ENCODE results near the gene OR6C70. TPM values are rescaled to one million over a fixed set of nuclear protein-coding genes. Genes with fewer than 3 reads are reported as not detected.
"Not testable (repeated sequence)": the region's sequence is repeated elsewhere in the genome, so short reads cannot be mapped to it uniquely, and the experiment has no call there.

OR6C70 gene
- total RNA-seq, 1 donor from 2014 or later: not detected

DNA sequence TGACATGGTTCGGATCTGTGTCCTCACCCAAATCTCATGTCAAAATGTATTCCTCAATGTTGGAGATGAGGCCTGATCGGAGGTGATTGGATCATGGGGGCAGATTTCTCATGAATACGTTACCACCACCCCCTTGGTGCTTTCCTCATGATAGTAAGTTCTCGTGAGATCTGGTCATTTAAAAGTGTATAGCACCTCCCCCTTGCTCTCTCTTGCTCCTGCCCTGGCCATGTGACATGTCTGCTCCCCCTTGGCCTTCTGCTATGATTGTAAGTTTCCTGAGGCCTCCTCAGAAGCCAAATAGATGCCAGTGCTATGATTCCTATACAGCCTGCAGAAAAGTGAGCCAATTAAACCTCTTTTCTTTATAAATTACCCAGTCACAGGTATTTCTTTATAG lies 29.3 kb upstream of the OR6C70 start:
- Mint-ChIP-seq H3K36me3 (no peaks in the 10 kb centered on the region), H3K4me1 (peaks cover 10% of the 10 kb centered on the region), H3K27ac (peak overlapping the region; percentile 11), H3K27me3 (ENCODE audit: low read depth) (peaks cover 4% of the 10 kb centered on the region), H3K9me3 (no peaks in the 10 kb centered on the region), H3K4me3 (no peak overlapping the region)
- no peak for DNase-seq (ENCODE audit: low spot score in 2 of 2, unreplicated experiment in 2 of 2)
- TF ChIP-seq CTCF (IDR thresholded peaks at IDR 0.05; ENCODE audit: unreplicated experiment): no peak

DNA sequence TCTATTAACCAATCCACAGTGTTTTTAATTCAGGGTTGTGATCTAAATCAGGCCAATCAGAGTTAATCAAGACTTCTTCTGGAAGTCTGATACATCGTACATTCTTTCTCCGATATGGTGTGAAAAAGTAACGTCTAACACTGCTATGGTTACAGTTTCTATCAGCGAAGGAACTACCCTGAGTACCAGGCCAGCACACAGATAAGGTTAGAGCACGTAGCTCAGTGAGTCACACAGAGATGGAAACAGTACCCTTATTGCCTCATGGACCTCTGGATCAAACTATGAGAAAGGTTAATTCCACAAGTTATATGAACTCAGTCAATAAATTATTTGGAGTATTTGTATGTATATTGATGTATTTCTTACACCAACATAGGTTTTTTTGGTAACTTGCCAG lies 25.6 kb upstream of the OR6C70 start:
- Mint-ChIP-seq H3K27ac (no peak overlapping the region), H3K4me3 (no peak overlapping the region), H3K27me3 (ENCODE audit: low read depth) (peaks cover 6% of the 10 kb centered on the region), H3K9me3 (no peaks in the 10 kb centered on the region), H3K36me3 (no peaks in the 10 kb centered on the region), H3K4me1 (peaks cover 13% of the 10 kb centered on the region)
- TF ChIP-seq CTCF (IDR thresholded peaks at IDR 0.05; ENCODE audit: unreplicated experiment): no peak
- DNase-seq (ENCODE audit: low spot score in 2 of 2, unreplicated experiment in 2 of 2): no peak

DNA sequence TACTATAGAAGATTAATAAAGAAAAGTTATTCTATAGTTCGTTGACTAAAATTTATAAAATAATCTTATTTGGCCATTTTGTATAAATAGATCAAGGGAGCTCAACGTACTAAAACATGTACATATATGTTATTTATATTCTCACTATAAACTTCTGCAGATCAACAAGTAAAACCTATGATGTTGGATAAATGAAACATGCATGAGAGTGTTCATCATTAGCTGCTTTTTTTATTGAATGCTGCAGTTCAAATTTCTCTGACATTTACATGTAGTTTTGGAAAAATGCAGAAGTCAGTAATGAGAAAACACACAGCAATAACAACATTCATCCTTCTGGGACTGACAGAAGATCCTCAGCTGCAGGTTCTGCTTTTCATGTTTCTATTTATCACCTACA lies 22.1 kb upstream of the OR6C70 start, which contains the start of gene OR6C68:
Gene OR6C68 (plus strand): TSS at position 301 of the 400 bp plus-strand sequence. CDS start 0 bp downstream, at position 301.
- H3K9me3 Mint-ChIP-seq: no peaks in the 10 kb centered on the region
- TF ChIP-seq CTCF (IDR thresholded peaks at IDR 0.05; ENCODE audit: unreplicated experiment): no peak

GRCh38 chr12:55484284-55484683 lies 14.3 kb upstream of the OR6C70 start:
- H3K27ac Mint-ChIP-seq; H3K4me1 Mint-ChIP-seq; H3K9me3 Mint-ChIP-seq; H3K36me3 Mint-ChIP-seq; H3K27me3 Mint-ChIP-seq (ENCODE audit: low read depth); DNase-seq (ENCODE audit: low spot score in 2 of 2, unreplicated experiment in 2 of 2): not testable (repeated sequence)
- H3K4me3 Mint-ChIP-seq: peak overlapping the region; percentile 63

More for the DNA sequence above, 22.1 kb upstream of the OR6C70 start, which contains the start of gene OR6C68:
- Mint-ChIP-seq H3K27me3 (ENCODE audit: low read depth) (peaks cover 6% of the 10 kb centered on the region), H3K36me3 (no peaks in the 10 kb centered on the region), H3K27ac (no peak within 1 kb of the TSS), H3K4me1 (peaks cover 3% of the 10 kb centered on the region), H3K4me3 (no peak within 1 kb of the TSS)
- DNase-seq (ENCODE audit: low spot score in 2 of 2, unreplicated experiment in 2 of 2): no peak

DNA sequence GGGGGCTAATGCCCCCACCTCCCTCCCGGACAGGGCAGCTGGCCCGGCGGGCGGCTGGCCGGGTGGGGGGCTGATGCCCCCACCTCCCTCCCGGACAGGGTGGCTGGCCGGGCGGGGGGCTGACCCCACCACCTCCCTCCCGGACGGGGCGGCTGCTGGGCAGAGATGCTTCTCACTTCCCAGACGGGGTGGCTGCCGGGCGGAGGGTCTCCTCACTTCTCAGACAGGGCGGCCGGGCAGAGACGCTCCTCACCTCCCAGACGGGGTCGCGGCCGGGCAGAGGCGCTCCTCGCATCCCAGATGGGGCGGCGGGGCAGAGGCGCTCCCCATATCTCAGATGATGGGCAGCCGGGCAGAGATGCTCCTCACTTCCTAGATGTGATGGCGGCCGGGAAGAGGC lies 9.2 kb upstream of the OR6C70 start:
- H3K36me3 Mint-ChIP-seq; H3K27me3 Mint-ChIP-seq (ENCODE audit: low read depth); H3K27ac Mint-ChIP-seq; DNase-seq (ENCODE audit: low spot score in 2 of 2, unreplicated experiment in 2 of 2); H3K9me3 Mint-ChIP-seq; H3K4me3 Mint-ChIP-seq; H3K4me1 Mint-ChIP-seq: not testable (repeated sequence)

DNA sequence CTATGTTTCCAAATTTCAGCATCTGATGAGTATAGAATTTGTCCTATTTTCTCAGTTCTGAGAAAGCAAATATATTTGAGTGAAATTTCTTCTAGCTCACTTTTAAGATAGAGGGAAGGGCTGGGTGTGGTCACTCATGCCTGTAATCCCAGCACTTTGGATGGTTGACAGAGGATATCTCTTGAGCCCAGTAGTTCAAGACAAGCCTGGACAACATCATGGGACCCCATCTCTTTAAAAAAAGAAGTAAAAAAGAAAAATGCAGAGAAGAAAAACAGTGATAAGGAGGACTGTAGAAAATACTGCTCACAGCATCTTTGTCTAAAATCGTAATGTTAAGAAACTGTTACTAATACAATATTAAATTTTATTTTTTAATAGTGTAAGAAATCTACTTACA lies 2.3 kb upstream of the OR6C70 start:
- DNase-seq (ENCODE audit: low spot score in 2 of 2, unreplicated experiment in 2 of 2): no peak
- no peak overlapping the region for H3K27ac Mint-ChIP-seq
- no peaks in the 10 kb centered on the region for H3K36me3 Mint-ChIP-seq
- TF ChIP-seq CTCF (IDR thresholded peaks at IDR 0.05; ENCODE audit: unreplicated experiment): no peak
- no peaks in the 10 kb centered on the region for H3K4me1 Mint-ChIP-seq
- H3K27me3 Mint-ChIP-seq (ENCODE audit: low read depth): peaks cover 7% of the 10 kb centered on the region
- H3K4me3 Mint-ChIP-seq: no peak overlapping the region
- H3K9me3 Mint-ChIP-seq: no peaks in the 10 kb centered on the region

DNA sequence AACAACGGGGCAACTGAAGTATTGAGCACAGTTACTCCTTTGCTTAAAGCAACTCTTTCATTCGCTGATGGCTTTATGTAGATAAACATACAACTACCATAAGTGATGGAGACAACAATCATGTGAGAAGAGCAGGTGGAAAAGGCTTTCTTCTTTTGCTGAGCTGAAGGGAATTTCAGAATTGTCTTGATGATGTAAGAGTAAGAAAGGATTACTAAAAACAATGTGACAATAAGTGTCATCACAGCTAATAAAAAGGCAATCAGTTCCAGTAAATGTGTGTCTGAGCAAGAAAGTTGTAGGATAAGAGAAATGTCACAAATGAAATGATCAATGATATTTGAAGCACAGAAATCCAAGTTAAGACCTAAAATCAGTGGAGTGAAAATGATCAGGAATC lies 647 bp downstream of the OR6C70 start:
- no peaks in the 10 kb centered on the region for H3K36me3 Mint-ChIP-seq
- no peaks in the 10 kb centered on the region for H3K4me1 Mint-ChIP-seq
- peaks cover 7% of the 10 kb centered on the region for H3K27me3 Mint-ChIP-seq (ENCODE audit: low read depth)
- no peak overlapping the region for H3K4me3 Mint-ChIP-seq
- no peak for DNase-seq (ENCODE audit: low spot score in 2 of 2, unreplicated experiment in 2 of 2)
- H3K9me3 Mint-ChIP-seq: no peaks in the 10 kb centered on the region
- no peak for TF ChIP-seq CTCF (IDR thresholded peaks at IDR 0.05; ENCODE audit: unreplicated experiment)
- H3K27ac Mint-ChIP-seq: no peak overlapping the region
